Caco-2 (cell line): Measurements from ENCODE around the gene ITGB6. TPM values are rescaled to one million over a fixed set of nuclear protein-coding genes. Genes with fewer than 3 reads are reported as not detected.
"Not testable (repeated sequence)": the region's sequence is repeated elsewhere in the genome, so short reads cannot be mapped to it uniquely, and the experiment has no call there.

Experiments
- BruUV-seq: library from RNA; stranded (reverse); fragments of 400-500 nt; replicated peaks from 2 replicates; lab custom pipeline; 2021; lab: Mats Ljungman, UMichigan
- CTCF ChIA-PET: fragments of 300-600 bp; sonication (Branson Sonifier 250); formaldehyde crosslinking; loops from one replicate; lab custom pipeline; 2022; ENCODE audit warnings: antibody characterized with exemption; lab: Charles Lee
- POLR2A ChIA-PET: fragments of 300-600 bp; sonication (Branson Sonifier 250); formaldehyde crosslinking; loops from one replicate; lab custom pipeline; 2022; ENCODE audit warnings: antibody characterized with exemption; lab: Charles Lee
- DNase-seq, 2 experiments: peaks; one replicate each; pipeline versions ENCODE4 v3.0.0 to v3.0.0-alpha.2; 2020 to 2022
- H3K27me3 ChIP-seq: replicated peaks from 2 replicates; pipeline ENCODE4 v1.6.0; 2011; ENCODE audit warnings: low read length; ENCODE audit not compliant: control insufficient read depth, insufficient read depth
- H3K36me3 ChIP-seq: 2 replicates; pipeline ENCODE4 v1.5.1; 2011; ENCODE audit warnings: low read length; ENCODE audit not compliant: control insufficient read depth, insufficient read depth
- H3K4me1 ChIP-seq: fragments of 250-450 bp; sonication (Bioruptor Pico); 2 replicates; pipeline ENCODE4 v1.5.1; 2020; ENCODE audit warnings: mild to moderate bottlenecking
- H3K4me3 ChIP-seq: 2 replicates; pipeline ENCODE4 v1.5.1; 2011; ENCODE audit warnings: low read depth, mild to moderate bottlenecking, control low read depth, low read length
- H3K9me3 ChIP-seq: fragments of 250-450 bp; sonication (Bioruptor Pico); 2 replicates; pipeline ENCODE4 v1.5.1; 2020; ENCODE audit warnings: mild to moderate bottlenecking, moderate library complexity
- H3K27ac Mint-ChIP-seq: one replicate; pipeline ENCODE4 v1.8.0; 2022; ENCODE audit warnings: mixed read lengths; ENCODE audit not compliant: unreplicated experiment
- H3K27me3 Mint-ChIP-seq: one replicate; pipeline ENCODE4 v1.8.0; 2022; ENCODE audit warnings: mixed read lengths; ENCODE audit not compliant: insufficient read depth, unreplicated experiment
- H3K36me3 Mint-ChIP-seq: one replicate; pipeline ENCODE4 v1.8.0; 2022; ENCODE audit warnings: mild to moderate bottlenecking, mixed read lengths; ENCODE audit not compliant: insufficient read depth, unreplicated experiment
- H3K4me1 Mint-ChIP-seq: one replicate; pipeline ENCODE4 v1.8.0; 2022; ENCODE audit warnings: low read depth, mixed read lengths; ENCODE audit not compliant: unreplicated experiment
- H3K4me3 Mint-ChIP-seq: one replicate; pipeline ENCODE4 v1.8.0; 2022; ENCODE audit warnings: mild to moderate bottlenecking, moderate library complexity, mixed read lengths; ENCODE audit not compliant: unreplicated experiment
- H3K9me3 Mint-ChIP-seq: one replicate; pipeline ENCODE4 v1.8.0; 2022; ENCODE audit warnings: mixed read lengths; ENCODE audit not compliant: unreplicated experiment
- intact Hi-C: fragments of 100-400 bp; cut with micrococcal nuclease; formaldehyde crosslinking; loops from one replicate; pipeline ENCODE4 v1.10.0; 2022; ENCODE audit not compliant: unreplicated experiment
- total RNA-seq: library from RNA; stranded (reverse); gene quantifications from 2 replicates; pipeline ENCODE4 v1.2.3, GENCODE V29; 2022
- TF ChIP-seq, protein P1 (sequence below), 2 experiments: fragments of 200-600 bp in 1 of 2; IDR thresholded peaks; 1 replicate in 1 of 2; 2 replicates in 1 of 2; pipeline versions ENCODE4 v1.5.1 to v1.8.0; 2011 to 2022; ENCODE audit warnings: antibody characterized with exemption in 1 of 2, control low read depth in 1 of 2, inconsistent platforms in 1 of 2, low read depth in 1 of 2, low read length in 1 of 2, mild to moderate bottlenecking in 1 of 2, moderate library complexity in 1 of 2; ENCODE audit not compliant: insufficient read depth in 1 of 2, severe bottlenecking in 1 of 2, unreplicated experiment in 1 of 2

Gene ITGB6
- total RNA-seq, 1 experiment from 2014 or later = 1.7 TPM

DNA sequence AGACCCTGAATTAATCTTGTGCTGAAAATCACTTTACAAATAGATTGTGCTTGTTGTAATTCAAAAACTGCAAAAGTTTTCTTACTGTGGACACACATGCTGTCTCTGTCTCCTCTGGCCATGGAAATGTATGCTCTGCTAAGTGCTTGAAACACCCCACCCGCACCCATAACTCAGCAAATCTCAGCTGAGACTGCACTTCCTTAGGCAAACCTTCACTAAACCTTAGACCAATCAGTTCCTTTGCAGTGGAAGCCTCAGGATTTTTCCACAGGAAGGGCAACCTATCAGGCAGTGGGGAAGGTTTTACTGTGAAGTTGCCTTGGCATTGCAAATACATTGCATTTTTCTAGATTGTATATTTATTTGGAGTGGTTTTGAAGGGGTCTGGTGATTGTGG lies 75.5 kb downstream of the ITGB6 start:
- no TSS peak for BruUV-seq
- Histone ChIP-seq H3K4me3 (no peak overlapping the region), H3K36me3 (no peaks in the 10 kb centered on the region), H3K9me3 (no peaks in the 10 kb centered on the region), H3K4me1 (no peaks in the 10 kb centered on the region), H3K27me3 (no peaks in the 10 kb centered on the region)
- ChIA-PET CTCF (no interaction called here), POLR2A (no interaction called here)
- H3K9me3 Mint-ChIP-seq = no peaks in the 10 kb centered on the region
- no peak overlapping the region for H3K27ac Mint-ChIP-seq
- no peaks in the 10 kb centered on the region for H3K36me3 Mint-ChIP-seq
- TF ChIP-seq, protein P1, sequence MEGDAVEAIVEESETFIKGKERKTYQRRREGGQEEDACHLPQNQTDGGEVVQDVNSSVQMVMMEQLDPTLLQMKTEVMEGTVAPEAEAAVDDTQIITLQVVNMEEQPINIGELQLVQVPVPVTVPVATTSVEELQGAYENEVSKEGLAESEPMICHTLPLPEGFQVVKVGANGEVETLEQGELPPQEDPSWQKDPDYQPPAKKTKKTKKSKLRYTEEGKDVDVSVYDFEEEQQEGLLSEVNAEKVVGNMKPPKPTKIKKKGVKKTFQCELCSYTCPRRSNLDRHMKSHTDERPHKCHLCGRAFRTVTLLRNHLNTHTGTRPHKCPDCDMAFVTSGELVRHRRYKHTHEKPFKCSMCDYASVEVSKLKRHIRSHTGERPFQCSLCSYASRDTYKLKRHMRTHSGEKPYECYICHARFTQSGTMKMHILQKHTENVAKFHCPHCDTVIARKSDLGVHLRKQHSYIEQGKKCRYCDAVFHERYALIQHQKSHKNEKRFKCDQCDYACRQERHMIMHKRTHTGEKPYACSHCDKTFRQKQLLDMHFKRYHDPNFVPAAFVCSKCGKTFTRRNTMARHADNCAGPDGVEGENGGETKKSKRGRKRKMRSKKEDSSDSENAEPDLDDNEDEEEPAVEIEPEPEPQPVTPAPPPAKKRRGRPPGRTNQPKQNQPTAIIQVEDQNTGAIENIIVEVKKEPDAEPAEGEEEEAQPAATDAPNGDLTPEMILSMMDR (IDR thresholded peaks at IDR 0.05; ENCODE audit: insufficient read depth in 1 of 2, low read depth in 1 of 2, low read length in 1 of 2, severe bottlenecking in 1 of 2, unreplicated experiment in 1 of 2) = no peak
- no peaks in the 10 kb centered on the region for H3K27me3 Mint-ChIP-seq
- DNase-seq = no peak
- H3K4me1 Mint-ChIP-seq = no peaks in the 10 kb centered on the region
- H3K4me3 Mint-ChIP-seq = no peak overlapping the region
- intact Hi-C loops = no loop called here

GRCh38 chr2:160114721-160115120 lies 85.4 kb downstream of the ITGB6 start:
- H3K36me3 Mint-ChIP-seq, H3K27ac Mint-ChIP-seq, H3K9me3 Mint-ChIP-seq, BruUV-seq, H3K4me1 ChIP-seq, H3K4me3 Mint-ChIP-seq, H3K4me1 Mint-ChIP-seq, intact Hi-C loops, H3K27me3 ChIP-seq, H3K4me3 ChIP-seq, CTCF ChIA-PET, H3K36me3 ChIP-seq, DNase-seq, H3K27me3 Mint-ChIP-seq, H3K9me3 ChIP-seq, POLR2A ChIA-PET: not testable (repeated sequence)

DNA sequence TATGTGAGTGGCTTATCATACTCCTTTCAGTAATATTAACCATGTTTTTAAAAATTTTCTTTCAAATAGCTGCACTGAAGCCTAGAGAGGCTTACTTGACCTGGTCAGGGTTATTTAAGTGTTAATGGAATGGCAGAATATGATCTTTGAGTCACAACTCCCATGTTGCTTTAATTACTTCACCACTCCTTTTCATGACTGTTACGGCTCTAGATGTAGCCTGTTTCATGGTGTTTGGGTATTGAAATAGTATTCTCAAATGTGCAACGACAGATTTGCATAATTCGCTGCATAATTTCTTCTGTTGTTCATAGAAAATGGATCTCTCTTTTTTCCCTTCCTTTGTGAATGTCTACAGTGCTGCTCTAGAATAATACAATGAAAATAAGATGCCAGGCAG lies 86.1 kb downstream of the ITGB6 start:
- Mint-ChIP-seq H3K9me3 (peaks cover 9% of the 10 kb centered on the region), H3K36me3 (no peaks in the 10 kb centered on the region), H3K4me1 (no peaks in the 10 kb centered on the region), H3K4me3 (no peak overlapping the region), H3K27ac (no peak overlapping the region), H3K27me3 (peaks cover 7% of the 10 kb centered on the region)
- ChIA-PET POLR2A (no interaction called here), CTCF (no interaction called here)
- Histone ChIP-seq H3K36me3 (no peaks in the 10 kb centered on the region), H3K27me3 (no peaks in the 10 kb centered on the region), H3K4me1 (no peaks in the 10 kb centered on the region), H3K4me3 (no peak overlapping the region), H3K9me3 (no peaks in the 10 kb centered on the region)
- intact Hi-C loops = no loop called here
- no TSS peak for BruUV-seq
- DNase-seq = no peak
- TF ChIP-seq, protein P1 (IDR thresholded peaks at IDR 0.05; ENCODE audit: insufficient read depth in 1 of 2, low read depth in 1 of 2, low read length in 1 of 2, severe bottlenecking in 1 of 2, unreplicated experiment in 1 of 2) = no peak
